RWPE1 (cell line): ENCODE measurements around the gene LRFN5.

Experiments used
- CTCF ChIA-PET: fragments of 350-600 bp; sonication (Branson Sonifier 250); formaldehyde crosslinking; extraction: SDS; loops from one replicate; lab custom pipeline; 2021; lab: Yijun Ruan, JAX
- POLR2A ChIA-PET: fragments of 400-600 bp; formaldehyde crosslinking; extraction: SDS; loops from one replicate; lab custom pipeline; 2020; ENCODE audit warnings: antibody characterized with exemption; ENCODE audit not compliant: low non-redundant PET; lab: Yijun Ruan, JAX
- DNase-seq: peaks from one replicate; pipeline ENCODE4 v3.0.0; 2012; ENCODE audit warnings: low spot score
- H3K27ac ChIP-seq: fragments of 450-650 bp; 2 replicates; pipeline ENCODE4 v1.5.1; 2017
- TF ChIP-seq, protein P1 (sequence below): fragments of 450-650 bp; conservative IDR thresholded peaks from 2 replicates; pipeline ENCODE4 v1.5.1; 2017; ENCODE audit warnings: low read depth, mild to moderate bottlenecking

The LRFN5 gene

DNA sequence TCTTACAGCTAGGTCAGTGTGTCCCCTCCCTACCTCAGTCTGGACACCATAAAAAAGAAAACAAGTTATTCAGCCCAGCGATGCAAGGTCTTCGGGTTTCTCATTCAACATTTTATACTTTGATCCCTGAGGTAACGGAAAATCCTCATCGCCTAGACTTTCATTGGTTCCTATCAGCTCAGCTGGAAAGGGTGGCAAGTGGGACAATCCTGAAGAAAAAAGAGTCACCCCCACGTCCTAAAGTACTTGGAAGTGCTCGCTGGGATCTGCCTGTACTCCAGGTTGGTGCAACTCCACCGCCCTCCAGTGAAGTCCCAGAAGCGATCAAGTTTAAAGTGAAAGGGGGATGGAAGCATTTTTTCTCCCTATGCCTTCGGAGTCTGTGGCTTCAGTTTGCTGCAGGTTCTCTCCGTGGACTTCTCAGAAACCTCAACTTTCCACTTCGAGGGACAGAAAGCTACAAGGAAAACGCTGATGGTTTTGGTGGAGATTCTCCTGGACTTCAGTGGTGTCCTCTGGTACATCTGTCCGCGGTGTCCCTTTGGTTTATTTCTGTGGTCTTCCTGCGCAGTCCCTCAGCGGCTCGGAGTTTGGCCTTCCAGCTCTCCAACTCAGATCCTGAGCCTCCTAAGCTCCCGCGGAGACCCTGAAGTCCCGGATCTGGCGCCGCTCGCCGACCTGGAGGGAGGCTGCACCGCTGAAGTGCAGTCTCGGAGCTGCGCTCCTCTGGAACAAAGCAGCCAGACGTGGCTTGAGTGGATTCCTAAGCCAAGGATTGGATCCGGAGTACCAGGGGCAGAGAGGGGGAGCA lies 1.8 kb upstream of the LRFN5 start:
- TF ChIP-seq, protein P1, sequence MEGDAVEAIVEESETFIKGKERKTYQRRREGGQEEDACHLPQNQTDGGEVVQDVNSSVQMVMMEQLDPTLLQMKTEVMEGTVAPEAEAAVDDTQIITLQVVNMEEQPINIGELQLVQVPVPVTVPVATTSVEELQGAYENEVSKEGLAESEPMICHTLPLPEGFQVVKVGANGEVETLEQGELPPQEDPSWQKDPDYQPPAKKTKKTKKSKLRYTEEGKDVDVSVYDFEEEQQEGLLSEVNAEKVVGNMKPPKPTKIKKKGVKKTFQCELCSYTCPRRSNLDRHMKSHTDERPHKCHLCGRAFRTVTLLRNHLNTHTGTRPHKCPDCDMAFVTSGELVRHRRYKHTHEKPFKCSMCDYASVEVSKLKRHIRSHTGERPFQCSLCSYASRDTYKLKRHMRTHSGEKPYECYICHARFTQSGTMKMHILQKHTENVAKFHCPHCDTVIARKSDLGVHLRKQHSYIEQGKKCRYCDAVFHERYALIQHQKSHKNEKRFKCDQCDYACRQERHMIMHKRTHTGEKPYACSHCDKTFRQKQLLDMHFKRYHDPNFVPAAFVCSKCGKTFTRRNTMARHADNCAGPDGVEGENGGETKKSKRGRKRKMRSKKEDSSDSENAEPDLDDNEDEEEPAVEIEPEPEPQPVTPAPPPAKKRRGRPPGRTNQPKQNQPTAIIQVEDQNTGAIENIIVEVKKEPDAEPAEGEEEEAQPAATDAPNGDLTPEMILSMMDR, result no peak
- no peak for DNase-seq
- POLR2A ChIA-PET, result no interaction called here
- CTCF ChIA-PET, result interaction anchor here (0.6 kb wide), 1 partner anchor 630 kb away, joined by 4 read pairs; no protein-coding TSS in a partner anchor
- H3K27ac ChIP-seq, result no peak overlapping the region

DNA sequence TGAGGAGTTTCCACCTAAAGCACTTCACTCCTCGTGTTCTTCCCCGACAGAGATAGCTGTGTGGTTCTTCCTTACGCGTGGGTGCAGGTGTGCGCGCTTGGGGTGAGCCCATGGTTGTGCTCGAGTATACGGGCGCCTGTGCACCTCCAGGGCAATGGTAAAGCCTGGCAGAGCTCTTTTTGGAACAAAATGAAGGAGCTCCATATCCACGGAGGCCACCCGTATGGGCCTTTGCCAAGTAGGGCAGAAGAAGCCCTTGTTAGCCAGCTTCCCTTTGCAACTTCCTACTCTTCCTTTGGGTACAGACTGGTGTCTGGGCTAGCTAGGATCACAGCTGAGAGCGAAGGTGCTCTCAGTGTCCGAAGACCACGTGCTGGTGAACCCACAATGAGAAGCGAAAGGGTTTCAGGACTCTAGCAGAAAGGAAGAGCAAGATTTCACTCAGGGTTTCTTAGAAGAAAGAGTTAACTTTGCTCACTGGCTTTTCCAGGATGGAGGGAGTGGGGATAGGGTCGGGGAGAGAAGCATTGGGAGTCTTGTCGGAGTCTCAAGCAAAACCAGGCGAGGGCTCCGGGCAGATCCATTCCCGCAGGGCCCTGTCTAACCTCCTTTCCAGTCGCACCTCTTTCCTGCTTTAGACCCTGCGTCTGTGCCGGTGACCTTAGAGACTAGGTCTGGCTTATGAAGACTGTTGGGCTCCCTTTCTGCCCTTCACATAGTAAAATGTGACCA lies 960 bp upstream of the LRFN5 start:
- no peak overlapping the region for H3K27ac ChIP-seq
- no peak for DNase-seq
- ChIA-PET CTCF (interaction anchor here (0.7 kb wide), 1 partner anchor 620 kb away, joined by 3 read pairs; no protein-coding TSS in a partner anchor), POLR2A (no interaction called here)
- TF ChIP-seq, protein P1, result no peak

DNA sequence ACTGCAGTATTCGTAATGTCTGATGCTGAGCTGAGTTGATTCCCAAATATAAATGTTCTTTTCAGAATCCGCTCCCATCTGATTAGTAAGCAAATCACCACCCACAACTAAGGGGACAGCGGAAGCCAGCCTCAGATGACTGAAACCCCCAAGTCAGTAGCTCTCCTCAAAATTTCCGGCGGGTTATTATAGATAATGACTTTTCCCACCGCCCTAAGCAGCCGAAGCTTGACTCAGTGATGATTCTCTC lies 469 bp upstream of the LRFN5 start:
- TF ChIP-seq, protein P1, result no peak
- no peak overlapping the region for H3K27ac ChIP-seq
- no peak for DNase-seq
- POLR2A ChIA-PET, result no interaction called here
- CTCF ChIA-PET, result interaction anchor here (0.7 kb wide), 1 partner anchor 619 kb away, joined by 3 read pairs; no protein-coding TSS in a partner anchor

DNA sequence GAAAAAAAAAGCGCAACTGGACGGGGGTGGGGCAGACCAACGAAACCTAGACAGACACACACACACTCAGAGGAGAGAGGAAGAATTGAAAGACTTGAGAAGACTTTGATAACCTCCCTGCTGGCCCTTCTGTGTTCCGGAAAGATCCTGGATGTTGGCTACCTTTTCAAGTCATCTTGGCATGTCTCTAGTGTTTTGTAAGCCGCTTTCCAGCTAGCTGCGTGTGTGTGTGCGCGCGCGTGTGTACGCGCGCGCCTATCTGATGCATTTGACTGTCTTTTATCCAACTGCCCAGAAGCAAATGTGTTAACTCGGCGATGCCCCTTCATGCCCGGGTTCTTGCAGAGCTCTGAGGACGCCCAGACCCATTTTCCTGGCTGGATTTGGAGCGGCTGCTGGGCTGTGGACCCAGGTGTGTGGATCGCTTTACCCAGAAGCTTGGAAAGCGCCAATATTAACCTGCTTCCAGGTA lies 664 bp downstream of the LRFN5 start:
- ChIA-PET POLR2A (no interaction called here), CTCF (no interaction called here)
- no peak overlapping the region for H3K27ac ChIP-seq
- TF ChIP-seq, protein P1, result no peak
- DNase-seq, result no peak

GRCh38 chr14:41607966-41608663 lies 1.4 kb downstream of the LRFN5 start:
- CTCF ChIA-PET, result no interaction called here
- POLR2A ChIA-PET, result no interaction called here
- DNase-seq, result no peak
- H3K27ac ChIP-seq, result no peak overlapping the region
- TF ChIP-seq, protein P1, result no peak

GRCh38 chr14:41608681-41609390 lies 2.2 kb downstream of the LRFN5 start:
- ChIA-PET POLR2A (no interaction called here), CTCF (interaction anchor here (0.6 kb wide), 1 partner anchor 9 kb away, joined by 3 read pairs; no protein-coding TSS in a partner anchor)
- DNase-seq, result no peak
- H3K27ac ChIP-seq, result no peak overlapping the region
- TF ChIP-seq, protein P1, result no peak
